Left lung (tissue), 10 donors: Measurements from ENCODE around the gene KCNQ1OT1. TPM values are rescaled to one million over a fixed set of nuclear protein-coding genes. Genes with fewer than 3 reads are reported as not detected.
"Not testable (repeated sequence)": the region's sequence is repeated elsewhere in the genome, so short reads cannot be mapped to it uniquely, and the experiment has no call there.

Experiments used
- ATAC-seq: fragments of 200-7000 bp; cut with Tn5 transposase; one replicate; pipeline ENCODE4 v1.9.1; 2020; ENCODE audit warnings: moderate library complexity
- DNase-seq, 4 donors: peaks; one replicate each; pipeline ENCODE4 v3.0.0-alpha.2; 2013 to 2020
- H3K27ac ChIP-seq, 2 donors: fragments of 200-600 bp; sonication (generic) in 1 of 2; one replicate each; pipeline versions ENCODE4 v1.5.0 to v1.8.0; 2020 to 2021
- H3K27me3 ChIP-seq, 2 donors: fragments of 200-600 bp; sonication (generic) in 1 of 2; one replicate each; pipeline versions ENCODE4 v1.5.0 to v1.8.0; 2020 to 2021
- H3K36me3 ChIP-seq, 2 donors: fragments of 200-600 bp; sonication (generic) in 1 of 2; one replicate each; pipeline versions ENCODE4 v1.5.0 to v1.8.0; 2020 to 2021
- H3K4me1 ChIP-seq, 2 donors: fragments of 200-600 bp; one replicate each; pipeline ENCODE4 v1.8.0; 2021
- H3K4me3 ChIP-seq, 2 donors: fragments of 200-600 bp; sonication (generic) in 1 of 2; one replicate each; pipeline versions ENCODE4 v1.5.0 to v1.8.0; 2020 to 2021; ENCODE audit warnings: mild to moderate bottlenecking in 1 of 2
- H3K9me3 ChIP-seq, 2 donors: fragments of 200-600 bp; sonication (generic) in 1 of 2; one replicate each; pipeline versions ENCODE4 v1.5.0 to v1.8.0; 2020 to 2021
- CTCF ChIP-seq, 2 donors: fragments of 200-600 bp; sonication (generic) in 1 of 2; IDR thresholded peaks; one replicate each; pipeline versions ENCODE4 v1.5.0 to v1.8.0; 2021; ENCODE audit warnings: antibody characterized with exemption in 2 of 2
- intact Hi-C, 2 donors: fragments of 100-400 bp; cut with DNase I; formaldehyde crosslinking; loops; one replicate each; pipeline versions ENCODE4 v1.11.2 to v1.14.2; 2022
- polyA plus RNA-seq, 6 donors: library from polyadenylated mRNA; unstranded; fragments of 120-200 nt; gene quantifications; one replicate each; pipeline ENCODE4 v1.2.1, GENCODE V29; 2013; ENCODE audit not compliant: insufficient read length in 6 of 6
- total RNA-seq, 2 donors: library from RNA; stranded (reverse); fragmentation: NEBNext Ultra II Directional; extraction: Animal tissue kit (Norgen Biotek cat#: 25700); gene quantifications; one replicate each; pipeline ENCODE4 v1.2.1, GENCODE V29; 2021
- donor health status: DM: no; HTN: yes; CAD: no.
- donor health status: DM: no; HTN: no; CAD: no.

Gene KCNQ1OT1
- total and polyA plus RNA-seq, 8 donors, result 1.9 to 2.9 (median 2.7) TPM

GRCh38 chr11:2641623-2642022 is 58.2 kb downstream of the KCNQ1OT1 start:
- no peak for DNase-seq
- ATAC-seq, result no peak
- Histone ChIP-seq H3K27ac (no peak overlapping the region), H3K27me3 (no peaks in the 10 kb centered on the region), H3K4me3 (no peak overlapping the region), H3K9me3 (peaks cover 0 to 83% of the 10 kb centered on the region in 2 donors), H3K4me1 (no peaks in the 10 kb centered on the region), H3K36me3 (no peaks in the 10 kb centered on the region)
- intact Hi-C loops, result no loop called here
- TF ChIP-seq CTCF (IDR thresholded peaks at IDR 0.05), result no peak

GRCh38 chr11:2639763-2640162 is 60.0 kb downstream of the KCNQ1OT1 start:
- intact Hi-C loops, DNase-seq, ATAC-seq, H3K27me3 ChIP-seq, H3K36me3 ChIP-seq, H3K27ac ChIP-seq, H3K4me3 ChIP-seq, H3K4me1 ChIP-seq: not testable (repeated sequence)
- H3K9me3 ChIP-seq, result peaks cover 0 to 71% of the 10 kb centered on the region in 2 donors

GRCh38 chr11:2631161-2631560 is 68.6 kb downstream of the KCNQ1OT1 start:
- ATAC-seq, result no peak
- intact Hi-C loops, result no loop called here
- Histone ChIP-seq H3K27ac (no peak overlapping the region), H3K4me3 (no peak overlapping the region), H3K27me3 (no peaks in the 10 kb centered on the region), H3K4me1 (no peaks in the 10 kb centered on the region), H3K9me3 (peaks cover 9 to 70% of the 10 kb centered on the region in 2 donors), H3K36me3 (no peaks in the 10 kb centered on the region)
- DNase-seq, result no peak
- TF ChIP-seq CTCF (IDR thresholded peaks at IDR 0.05), result no peak

- Histone ChIP-seq H3K4me3 (no peak overlapping the region), H3K9me3 (peaks cover 9 to 68% of the 10 kb centered on the region in 2 donors), H3K36me3 (no peaks in the 10 kb centered on the region), H3K27me3 (no peaks in the 10 kb centered on the region), H3K4me1 (no peaks in the 10 kb centered on the region), H3K27ac (no peak overlapping the region)
- intact Hi-C loops, result no loop called here
- no peak for TF ChIP-seq CTCF (IDR thresholded peaks at IDR 0.05)
- DNase-seq (no peak), ATAC-seq (no peak)
These were observed 69.1 kb downstream of the KCNQ1OT1 start for GRCh38 chr11:2630679-2631078.

- ATAC-seq (no peak), DNase-seq (no peak)
- Histone ChIP-seq H3K27me3 (no peaks in the 10 kb centered on the region), H3K27ac (no peak overlapping the region), H3K4me1 (no peaks in the 10 kb centered on the region), H3K4me3 (no peak overlapping the region), H3K36me3 (no peaks in the 10 kb centered on the region), H3K9me3 (peaks cover 0 to 25% of the 10 kb centered on the region in 2 donors)
- intact Hi-C loops, result no loop called here
- no peak for TF ChIP-seq CTCF (IDR thresholded peaks at IDR 0.05)
These were observed 74.6 kb downstream of the KCNQ1OT1 start for GRCh38 chr11:2625183-2625582.

GRCh38 chr11:2621894-2622293 is 77.9 kb downstream of the KCNQ1OT1 start:
- no peaks in the 10 kb centered on the region for H3K4me1 ChIP-seq
- no peak for DNase-seq
- no peak overlapping the region for H3K27ac ChIP-seq
- peaks cover 0 to 7% of the 10 kb centered on the region in 2 donors for H3K9me3 ChIP-seq
- intact Hi-C loops, result no loop called here
- no peak for TF ChIP-seq CTCF (IDR thresholded peaks at IDR 0.05)
- no peak overlapping the region for H3K4me3 ChIP-seq
- no peak for ATAC-seq
- H3K36me3 ChIP-seq, result no peaks in the 10 kb centered on the region
- no peaks in the 10 kb centered on the region for H3K27me3 ChIP-seq
